Measurements from ENCODE around the gene TGIF2. TPM values are rescaled to one million over a fixed set of nuclear protein-coding genes. Genes with fewer than 3 reads are reported as not detected.

Gene TGIF2
- total RNA-seq, 1 donor from 2014 or later, result 10.1 TPM

GRCh38 chr20:36540551-36541211, 32.7 kb upstream of the TGIF2 start:
- no peak overlapping the region for H3K27ac Mint-ChIP-seq (ENCODE audit: unreplicated experiment)
- H3K4me3 Mint-ChIP-seq (ENCODE audit: unreplicated experiment), result peak overlapping the region; percentile 12
- H3K9me3 Mint-ChIP-seq (ENCODE audit: unreplicated experiment), result peaks cover 6% of the 10 kb centered on the region
- H3K27me3 Mint-ChIP-seq (ENCODE audit: unreplicated experiment), result peaks cover 3% of the 10 kb centered on the region
- DNase-seq, result no peak
- no peaks in the 10 kb centered on the region for H3K4me1 Mint-ChIP-seq (ENCODE audit: low read depth, unreplicated experiment)
- TF ChIP-seq CTCF (IDR thresholded peaks at IDR 0.05; ENCODE audit: partially characterized antibody, unreplicated experiment), result no peak
- H3K36me3 Mint-ChIP-seq (ENCODE audit: unreplicated experiment), result no peaks in the 10 kb centered on the region

DNA sequence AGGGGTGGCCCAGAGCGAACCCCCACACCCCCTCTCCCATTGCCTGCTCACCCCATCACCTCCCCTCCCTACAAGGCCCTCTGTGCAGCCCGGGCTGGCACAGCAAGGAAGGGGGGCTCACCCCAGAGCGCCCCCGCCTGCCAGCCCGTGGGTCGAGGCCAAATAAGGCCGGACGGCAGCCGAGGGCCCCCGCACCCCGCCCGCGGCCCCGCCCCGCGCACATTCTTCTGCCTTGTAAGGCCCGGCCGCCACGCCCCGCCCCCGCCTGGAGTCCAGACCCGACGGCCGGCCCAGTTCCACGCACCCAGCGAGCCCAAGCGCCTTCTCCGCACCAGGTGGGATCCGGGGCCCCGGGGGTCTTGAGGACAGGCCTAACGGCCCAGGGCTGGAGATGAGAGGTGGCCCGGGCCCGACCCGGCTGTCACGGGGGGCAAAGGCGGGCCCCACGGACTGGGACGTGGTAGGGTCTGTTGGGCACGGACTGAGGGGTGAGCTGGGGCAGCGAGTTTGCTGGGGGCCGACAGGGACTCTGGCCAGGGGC, 32.1 kb upstream of the TGIF2 start, which contains the start of gene MYL9:
TSS of gene MYL9 (plus strand) at position 293 of the 541 bp plus-strand sequence. CDS start 3,366 bp downstream, outside the sequence.
- Mint-ChIP-seq H3K4me3 (ENCODE audit: unreplicated experiment) (peak within 1 kb of the TSS; percentile 12), H3K27ac (ENCODE audit: unreplicated experiment) (no peak within 1 kb of the TSS), H3K27me3 (ENCODE audit: unreplicated experiment) (peaks cover 6% of the 10 kb centered on the region), H3K4me1 (ENCODE audit: low read depth, unreplicated experiment) (no peaks in the 10 kb centered on the region), H3K36me3 (ENCODE audit: unreplicated experiment) (no peaks in the 10 kb centered on the region), H3K9me3 (ENCODE audit: unreplicated experiment) (peaks cover 6% of the 10 kb centered on the region)
- no peak for TF ChIP-seq CTCF (IDR thresholded peaks at IDR 0.05; ENCODE audit: partially characterized antibody, unreplicated experiment)
- peak; percentile 43 for DNase-seq

DNA sequence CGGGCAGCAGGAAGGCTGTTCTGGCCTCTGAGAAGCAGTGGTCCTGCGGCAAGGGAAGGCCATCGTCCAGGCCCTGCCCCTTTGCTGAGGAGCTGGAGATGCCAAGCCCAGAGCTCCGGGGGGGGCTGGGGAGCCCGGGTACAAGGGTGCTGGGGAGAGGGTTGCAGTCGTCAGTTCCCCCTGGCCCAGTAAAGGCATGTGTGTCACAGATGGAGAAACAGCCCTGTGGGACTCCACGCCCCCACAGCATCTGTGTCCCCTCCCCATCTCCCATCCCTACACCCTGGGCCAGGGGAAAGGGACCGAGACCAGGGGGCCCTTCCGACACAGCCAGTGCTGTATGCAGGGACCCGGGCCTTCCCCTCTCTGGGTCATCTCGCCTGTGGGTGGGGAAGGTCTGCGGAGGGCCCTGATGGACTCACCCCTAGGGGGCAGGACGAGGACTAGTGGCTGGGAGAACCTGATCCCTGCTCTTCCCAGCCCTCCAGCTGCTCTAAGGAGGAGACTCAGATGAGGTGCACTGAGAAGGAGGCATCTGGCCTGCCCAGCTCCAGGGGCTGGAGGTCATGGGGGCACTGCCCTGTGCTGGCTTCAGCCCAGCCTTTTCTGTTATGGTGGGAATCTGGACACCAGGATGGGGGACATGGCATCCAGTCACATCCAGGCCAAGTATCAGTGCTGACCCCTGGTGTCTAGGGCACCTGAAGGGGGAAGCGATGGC, 31.5 kb upstream of the TGIF2 start:
- Mint-ChIP-seq H3K9me3 (ENCODE audit: unreplicated experiment) (peaks cover 6% of the 10 kb centered on the region), H3K36me3 (ENCODE audit: unreplicated experiment) (no peaks in the 10 kb centered on the region), H3K27ac (ENCODE audit: unreplicated experiment) (no peak overlapping the region), H3K4me1 (ENCODE audit: low read depth, unreplicated experiment) (no peaks in the 10 kb centered on the region), H3K4me3 (ENCODE audit: unreplicated experiment) (no peak overlapping the region), H3K27me3 (ENCODE audit: unreplicated experiment) (peaks cover 6% of the 10 kb centered on the region)
- peak; percentile 50 for TF ChIP-seq CTCF (IDR thresholded peaks at IDR 0.05; ENCODE audit: partially characterized antibody, unreplicated experiment)
- peak; percentile 55 for DNase-seq

DNA sequence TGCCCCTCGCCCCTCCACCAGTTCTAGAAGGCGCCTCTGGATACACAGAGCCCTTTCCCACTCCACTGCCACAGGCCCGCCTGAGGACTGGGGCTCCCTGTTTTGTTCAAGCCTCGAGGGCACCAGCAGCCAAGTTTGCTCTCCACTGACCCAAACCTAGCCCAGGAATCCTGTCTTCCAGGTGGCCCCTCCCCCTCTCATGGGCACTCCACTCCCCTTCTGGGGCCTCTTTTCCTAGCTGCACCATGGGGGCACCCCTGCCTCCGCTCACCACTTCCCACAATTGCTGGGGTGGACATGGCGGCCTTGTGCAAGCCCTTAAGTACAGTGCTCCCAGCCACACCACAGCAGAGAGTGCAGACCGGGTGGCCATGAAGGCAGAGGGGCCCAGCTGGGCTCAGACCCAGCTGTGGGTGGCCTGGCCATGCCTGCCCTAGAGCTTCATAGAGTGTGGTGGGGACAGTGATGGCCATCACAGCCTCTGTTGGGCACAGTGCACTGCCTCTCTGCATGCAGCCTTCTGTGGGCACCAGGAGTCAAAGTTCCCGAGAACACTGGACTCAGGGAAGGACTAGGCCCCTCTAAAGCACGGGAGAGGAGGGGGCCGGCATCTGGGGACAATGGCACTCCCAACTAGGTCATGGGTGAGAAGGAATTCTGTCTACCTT, 30.7 kb upstream of the TGIF2 start:
- H3K4me1 Mint-ChIP-seq (ENCODE audit: low read depth, unreplicated experiment), result no peaks in the 10 kb centered on the region
- no peak overlapping the region for H3K4me3 Mint-ChIP-seq (ENCODE audit: unreplicated experiment)
- H3K27ac Mint-ChIP-seq (ENCODE audit: unreplicated experiment), result no peak overlapping the region

More for the DNA sequence above, 30.7 kb upstream of the TGIF2 start:
- Mint-ChIP-seq H3K36me3 (ENCODE audit: unreplicated experiment) (no peaks in the 10 kb centered on the region), H3K27me3 (ENCODE audit: unreplicated experiment) (peaks cover 6% of the 10 kb centered on the region), H3K9me3 (ENCODE audit: unreplicated experiment) (peaks cover 6% of the 10 kb centered on the region)
- no peak for DNase-seq
- TF ChIP-seq CTCF (IDR thresholded peaks at IDR 0.05; ENCODE audit: partially characterized antibody, unreplicated experiment), result no peak

Data from glutamatergic neuron (in vitro differentiated cells).